ENCODE measurements around the gene G0S2.

GRCh38 chr1:209652121-209652735, 23.0 kb upstream of the G0S2 start, which contains the start of gene LAMB3:
- TF ChIP-seq CBX2 (IDR thresholded peaks at IDR 0.05; ENCODE audit: borderline replicate concordance, low read depth) (no peak), EP300 (IDR thresholded peaks at IDR 0.05) (no peak), ZFP36 (IDR thresholded peaks at IDR 0.05; ENCODE audit: borderline replicate concordance, partially characterized antibody) (no peak), SMC3 (IDR thresholded peaks at IDR 0.05) (no peak), MAZ (IDR thresholded peaks at IDR 0.05; ENCODE audit: borderline replicate concordance, low read depth, low read length) (no peak), USF2 (IDR thresholded peaks at IDR 0.05) (no peak)
- TF ChIP-seq, protein P1, sequence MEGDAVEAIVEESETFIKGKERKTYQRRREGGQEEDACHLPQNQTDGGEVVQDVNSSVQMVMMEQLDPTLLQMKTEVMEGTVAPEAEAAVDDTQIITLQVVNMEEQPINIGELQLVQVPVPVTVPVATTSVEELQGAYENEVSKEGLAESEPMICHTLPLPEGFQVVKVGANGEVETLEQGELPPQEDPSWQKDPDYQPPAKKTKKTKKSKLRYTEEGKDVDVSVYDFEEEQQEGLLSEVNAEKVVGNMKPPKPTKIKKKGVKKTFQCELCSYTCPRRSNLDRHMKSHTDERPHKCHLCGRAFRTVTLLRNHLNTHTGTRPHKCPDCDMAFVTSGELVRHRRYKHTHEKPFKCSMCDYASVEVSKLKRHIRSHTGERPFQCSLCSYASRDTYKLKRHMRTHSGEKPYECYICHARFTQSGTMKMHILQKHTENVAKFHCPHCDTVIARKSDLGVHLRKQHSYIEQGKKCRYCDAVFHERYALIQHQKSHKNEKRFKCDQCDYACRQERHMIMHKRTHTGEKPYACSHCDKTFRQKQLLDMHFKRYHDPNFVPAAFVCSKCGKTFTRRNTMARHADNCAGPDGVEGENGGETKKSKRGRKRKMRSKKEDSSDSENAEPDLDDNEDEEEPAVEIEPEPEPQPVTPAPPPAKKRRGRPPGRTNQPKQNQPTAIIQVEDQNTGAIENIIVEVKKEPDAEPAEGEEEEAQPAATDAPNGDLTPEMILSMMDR (IDR thresholded peaks at IDR 0.05) = no peak

All from A549 (cell line).